Vagina (tissue), 2 donors: ENCODE measurements around the gene THTPA. TPM values are rescaled to one million over a fixed set of nuclear protein-coding genes. Genes with fewer than 3 reads are reported as not detected.

Source experiments
- DNase-seq, 2 donors: peaks; one replicate each; pipeline ENCODE4 v3.0.0-alpha.2; 2017; ENCODE audit errors: extremely low spot score in 2 of 2
- H3K27ac ChIP-seq: fragments of 200-600 bp; sonication (generic); one replicate; pipeline ENCODE4 v1.5.1; 2019
- H3K27me3 ChIP-seq: fragments of 200-600 bp; sonication (generic); one replicate; pipeline ENCODE4 v1.5.1; 2019
- H3K36me3 ChIP-seq, 2 donors: fragments of 200-600 bp; sonication (generic); one replicate each; pipeline ENCODE4 v1.5.1; 2017 to 2019
- H3K4me1 ChIP-seq: fragments of 200-600 bp; sonication (generic); one replicate; pipeline ENCODE4 v1.5.1; 2019
- H3K4me3 ChIP-seq, 2 donors: fragments of 200-600 bp; sonication (generic); 1 replicate in 1 of 2; 2 replicates in 1 of 2; pipeline ENCODE4 v1.5.1; 2016 to 2019
- H3K9me3 ChIP-seq: fragments of 200-600 bp; sonication (generic); one replicate; pipeline ENCODE4 v1.5.1; 2019
- POLR2A ChIP-seq, 2 donors: fragments of 450-650 bp; IDR thresholded peaks; one replicate each; pipeline ENCODE4 v1.6.1; 2017; ENCODE audit warnings: antibody characterized with exemption in 2 of 2, mild to moderate bottlenecking in 2 of 2, moderate library complexity in 2 of 2
- POLR2AphosphoS5 ChIP-seq, 2 donors: sonication (generic); formaldehyde crosslinking; IDR thresholded peaks; one replicate each; pipeline ENCODE4 v1.9.0; 2017; ENCODE audit warnings: antibody characterized with exemption in 2 of 2, mild to moderate bottlenecking in 2 of 2, low read depth in 1 of 2; ENCODE audit not compliant: insufficient read depth in 1 of 2
- intact Hi-C: fragments of 100-400 bp; cut with DNase I; formaldehyde crosslinking; loops from one replicate; pipeline ENCODE4 v1.15.1; 2023
- total RNA-seq: library from RNA; depleted of rRNA; stranded (reverse); fragments of >200 nt; gene quantifications from one replicate; pipeline ENCODE4 v1.2.3, GENCODE V29; 2016
- TF ChIP-seq, protein P1 (sequence below), 3 experiments: fragments of 450-650 bp in 2 of 3; fragments of 200-600 bp in 1 of 3; sonication (generic) in 1 of 3; IDR thresholded peaks; one replicate each; pipeline ENCODE4 v1.5.1; 2017 to 2019; ENCODE audit warnings: antibody characterized with exemption in 3 of 3, mild to moderate bottlenecking in 2 of 3, moderate library complexity in 2 of 3

The THTPA gene
- total RNA-seq, 1 donor from 2014 or later = 15.0 TPM

DNA sequence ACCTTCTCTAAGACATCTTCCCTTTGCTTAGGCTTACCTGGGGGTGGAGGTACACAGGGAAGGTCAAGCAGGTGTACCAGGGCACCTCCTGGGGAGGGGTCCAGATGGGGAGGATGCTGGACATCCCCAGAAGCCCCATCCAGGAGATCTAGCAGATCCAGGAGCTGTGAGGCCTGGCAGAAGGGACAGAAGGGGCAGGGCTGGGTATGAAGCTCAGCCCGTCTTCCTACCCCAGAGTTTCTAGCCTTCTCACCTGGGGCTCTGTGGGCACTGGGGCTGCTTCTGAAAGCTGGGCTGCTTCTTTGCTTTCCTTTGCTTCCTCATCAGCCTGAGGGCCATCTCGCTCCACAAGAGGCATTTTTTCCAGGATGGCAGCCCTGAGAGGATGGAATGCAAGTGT lies 5.2 kb downstream of the THTPA start:
- Histone ChIP-seq H3K27ac (no peak overlapping the region), H3K4me3 (no peak overlapping the region), H3K36me3 (peaks cover 0 to 36% of the 10 kb centered on the region in 2 donors), H3K9me3 (no peaks in the 10 kb centered on the region), H3K4me1 (peaks cover 27% of the 10 kb centered on the region), H3K27me3 (no peaks in the 10 kb centered on the region)
- no peak for DNase-seq
- intact Hi-C loops = loop anchor here (5.0 kb wide), 1 partner anchor 239 kb away; the partner anchor contains the start of gene PABPN1
- TF ChIP-seq POLR2AphosphoS5 (IDR thresholded peaks at IDR 0.05; ENCODE audit: insufficient read depth in 1 of 2, low read depth in 1 of 2) = no peak
- no peak for TF ChIP-seq POLR2A (IDR thresholded peaks at IDR 0.05)
- TF ChIP-seq, protein P1, sequence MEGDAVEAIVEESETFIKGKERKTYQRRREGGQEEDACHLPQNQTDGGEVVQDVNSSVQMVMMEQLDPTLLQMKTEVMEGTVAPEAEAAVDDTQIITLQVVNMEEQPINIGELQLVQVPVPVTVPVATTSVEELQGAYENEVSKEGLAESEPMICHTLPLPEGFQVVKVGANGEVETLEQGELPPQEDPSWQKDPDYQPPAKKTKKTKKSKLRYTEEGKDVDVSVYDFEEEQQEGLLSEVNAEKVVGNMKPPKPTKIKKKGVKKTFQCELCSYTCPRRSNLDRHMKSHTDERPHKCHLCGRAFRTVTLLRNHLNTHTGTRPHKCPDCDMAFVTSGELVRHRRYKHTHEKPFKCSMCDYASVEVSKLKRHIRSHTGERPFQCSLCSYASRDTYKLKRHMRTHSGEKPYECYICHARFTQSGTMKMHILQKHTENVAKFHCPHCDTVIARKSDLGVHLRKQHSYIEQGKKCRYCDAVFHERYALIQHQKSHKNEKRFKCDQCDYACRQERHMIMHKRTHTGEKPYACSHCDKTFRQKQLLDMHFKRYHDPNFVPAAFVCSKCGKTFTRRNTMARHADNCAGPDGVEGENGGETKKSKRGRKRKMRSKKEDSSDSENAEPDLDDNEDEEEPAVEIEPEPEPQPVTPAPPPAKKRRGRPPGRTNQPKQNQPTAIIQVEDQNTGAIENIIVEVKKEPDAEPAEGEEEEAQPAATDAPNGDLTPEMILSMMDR (IDR thresholded peaks at IDR 0.05) = no peak

DNA sequence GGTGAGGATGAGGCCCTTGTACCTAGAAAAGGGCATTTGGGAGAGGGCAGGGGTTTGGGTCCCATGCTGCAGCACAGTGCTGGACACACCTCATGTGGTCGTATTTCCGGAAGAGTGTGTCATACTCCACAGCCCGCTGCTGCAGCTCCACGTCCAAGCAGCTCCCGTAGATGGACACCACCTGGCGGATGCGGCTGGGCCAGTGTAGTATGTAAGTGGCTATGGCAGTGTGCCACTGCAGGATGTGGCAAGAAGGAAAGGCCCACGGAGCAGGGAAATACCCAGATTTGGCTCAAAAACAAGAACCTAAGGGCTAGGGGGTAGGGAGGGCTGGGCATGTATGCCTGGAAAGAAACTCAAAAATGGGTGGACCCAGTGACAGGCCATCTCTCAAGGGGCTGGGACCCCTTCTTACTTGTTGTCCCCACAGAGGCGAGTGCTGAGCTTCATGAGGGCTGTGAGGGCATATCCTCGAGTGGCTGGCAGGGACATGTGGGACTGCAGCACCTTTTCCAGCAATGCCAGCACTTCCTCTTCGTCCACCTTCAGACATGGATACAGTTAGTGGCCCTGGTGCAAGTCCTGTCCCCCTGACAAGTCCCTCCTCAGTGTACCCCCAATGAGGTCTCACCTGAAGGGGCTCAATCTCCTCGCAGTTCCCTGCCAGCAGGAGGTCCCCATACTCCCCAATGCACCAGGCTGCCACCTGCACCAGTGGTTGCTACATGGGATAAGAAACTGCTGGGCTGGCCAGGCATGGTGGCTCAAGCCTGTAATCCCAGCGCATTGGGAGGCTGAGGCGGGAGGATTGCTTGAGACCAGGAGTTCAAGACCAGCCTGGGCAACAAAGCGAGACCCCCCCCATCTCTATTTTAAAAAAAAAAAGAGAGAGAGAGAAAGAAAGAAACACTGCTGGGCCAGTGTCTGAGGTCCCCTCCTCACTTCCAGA lies 6.1 kb downstream of the THTPA start:
- TF ChIP-seq, protein P1 (IDR thresholded peaks at IDR 0.05) = no peak
- Histone ChIP-seq H3K36me3 (peaks cover 0 to 36% of the 10 kb centered on the region in 2 donors), H3K4me3 (no peak overlapping the region), H3K27ac (no peak overlapping the region), H3K27me3 (no peaks in the 10 kb centered on the region), H3K9me3 (no peaks in the 10 kb centered on the region), H3K4me1 (peaks cover 27% of the 10 kb centered on the region)
- intact Hi-C loops = loop anchor here (5.0 kb wide), 1 partner anchor 240 kb away; the partner anchor contains the start of gene PABPN1
- no peak for DNase-seq

DNA sequence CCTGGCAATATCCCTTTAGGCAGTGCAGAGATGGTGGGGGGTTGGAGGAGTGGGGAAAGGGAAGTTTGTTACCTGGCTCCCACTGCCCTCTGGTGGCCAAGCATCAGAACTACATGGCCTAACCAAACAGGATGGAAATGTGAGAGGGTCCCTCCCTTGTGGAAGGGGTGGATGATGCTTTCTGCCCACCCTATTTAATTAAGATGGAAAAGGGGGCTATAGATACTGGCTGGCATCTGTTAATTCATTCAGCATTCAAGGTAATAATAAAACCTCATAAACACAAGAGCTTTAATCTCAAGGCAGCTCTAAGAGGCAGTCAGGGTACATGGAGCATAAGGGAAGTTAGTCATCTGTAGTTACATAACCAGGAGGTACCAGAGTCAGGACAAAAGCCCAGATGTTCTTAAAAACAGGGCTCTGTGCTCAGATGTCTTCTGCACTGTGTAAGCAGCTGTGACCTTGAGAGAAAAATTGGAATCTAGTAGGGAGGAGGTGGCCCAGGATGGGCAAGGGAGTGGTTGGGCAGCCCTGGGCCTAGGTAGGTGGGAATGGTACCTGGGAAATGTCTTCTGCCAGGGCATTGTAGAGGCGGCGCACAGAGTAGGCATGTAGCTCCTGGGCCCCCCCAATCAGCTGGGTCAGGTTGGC lies 6.9 kb downstream of the THTPA start:
- H3K36me3 ChIP-seq = peaks cover 0 to 36% of the 10 kb centered on the region in 2 donors
- H3K9me3 ChIP-seq = no peaks in the 10 kb centered on the region
- no peak for DNase-seq
- H3K27me3 ChIP-seq = no peaks in the 10 kb centered on the region
- intact Hi-C loops = loop anchor here (5.0 kb wide), 1 partner anchor 241 kb away; the partner anchor contains the start of gene PABPN1
- H3K4me3 ChIP-seq = no peak overlapping the region
- no peak overlapping the region for H3K27ac ChIP-seq
- H3K4me1 ChIP-seq = peaks cover 20% of the 10 kb centered on the region
- TF ChIP-seq POLR2AphosphoS5 (IDR thresholded peaks at IDR 0.05; ENCODE audit: insufficient read depth in 1 of 2, low read depth in 1 of 2) (no peak), POLR2A (IDR thresholded peaks at IDR 0.05) (no peak)
- TF ChIP-seq, protein P1 (IDR thresholded peaks at IDR 0.05) = peak; percentile 73 to 77 (median 76)

DNA sequence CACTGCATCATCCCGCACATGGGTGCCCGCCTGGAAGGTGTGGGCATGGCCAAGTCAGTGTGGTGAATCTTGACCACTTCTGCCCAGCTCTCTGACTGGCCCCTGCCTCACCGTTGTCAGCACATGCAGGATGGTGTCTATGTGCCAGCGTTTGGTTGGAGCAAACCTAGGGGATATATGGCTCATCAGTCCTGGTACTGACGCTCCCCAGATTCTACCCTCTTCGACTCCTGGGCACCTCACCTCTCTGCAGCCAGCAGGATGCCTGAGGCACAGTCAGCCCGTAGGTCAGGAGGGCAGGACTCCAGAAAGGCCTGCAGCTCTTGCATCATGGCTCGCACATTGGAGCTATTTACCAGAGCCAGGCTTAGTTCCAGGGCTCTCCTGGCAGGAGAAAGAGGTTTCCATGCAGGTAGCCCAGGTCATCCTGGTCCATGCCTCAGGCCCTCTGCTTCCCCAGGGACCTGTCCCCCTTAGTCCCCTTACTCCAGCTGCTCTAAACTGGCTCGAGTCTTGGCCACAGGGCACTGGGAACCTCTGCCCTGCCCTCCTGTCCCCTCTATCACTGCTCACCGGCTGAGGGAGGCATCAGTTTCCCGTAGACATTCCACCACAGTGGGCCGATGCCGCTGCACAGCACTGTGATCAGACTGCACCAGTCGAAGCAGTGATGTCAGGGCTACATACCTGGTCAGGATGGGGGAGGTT lies 7.6 kb downstream of the THTPA start:
- H3K4me1 ChIP-seq = peaks cover 23% of the 10 kb centered on the region
- no peaks in the 10 kb centered on the region for H3K27me3 ChIP-seq
- H3K9me3 ChIP-seq = no peaks in the 10 kb centered on the region
- TF ChIP-seq POLR2A (IDR thresholded peaks at IDR 0.05) = no peak
- no peak for TF ChIP-seq POLR2AphosphoS5 (IDR thresholded peaks at IDR 0.05; ENCODE audit: insufficient read depth in 1 of 2, low read depth in 1 of 2)
- TF ChIP-seq, protein P1 (IDR thresholded peaks at IDR 0.05) = no peak
- intact Hi-C loops = loop anchor here (1.0 to 5.0 kb wide), 2 partner anchors 85 to 241 kb away; partner anchors contain the start of gene PABPN1
- no peak overlapping the region for H3K27ac ChIP-seq
- H3K4me3 ChIP-seq = no peak overlapping the region
- H3K36me3 ChIP-seq = peaks cover 0 to 31% of the 10 kb centered on the region in 2 donors
- no peak for DNase-seq
